HCT116 (cell line): Measurements from ENCODE around the gene SH3TC1.

ENCODE experiments used
- ATF3 ChIP-seq: IDR thresholded peaks from 2 replicates; pipeline ENCODE4 v1.6.1; 2012
- CEBPB ChIP-seq: IDR thresholded peaks from 2 replicates; pipeline ENCODE4 v1.6.1; 2012; ENCODE audit warnings: low read depth
- CTCF ChIP-seq, 3 experiments: fragments of 200-600 bp in 1 of 3; sonication (generic) in 1 of 3; IDR thresholded peaks in 2 of 3; conservative IDR thresholded peaks in 1 of 3; 2 replicates each; pipeline ENCODE4 v1.5.1; 2012 to 2017; ENCODE audit warnings: low read depth in 2 of 3, low read length in 2 of 3, antibody characterized with exemption in 1 of 3, borderline replicate concordance in 1 of 3, control low read depth in 1 of 3, mild to moderate bottlenecking in 1 of 3, mixed read lengths in 1 of 3, mixed run types in 1 of 3, moderate library complexity in 1 of 3; ENCODE audit not compliant: insufficient read depth in 1 of 3
- EZH2phosphoT487 ChIP-seq: fragments of 200-600 bp; IDR thresholded peaks from 2 replicates; pipeline ENCODE4 v1.6.1; 2018; ENCODE audit warnings: antibody characterized with exemption, borderline replicate concordance
- JUND ChIP-seq: IDR thresholded peaks from 2 replicates; pipeline ENCODE4 v1.6.1; 2012
- MAX ChIP-seq: IDR thresholded peaks from 2 replicates; pipeline ENCODE4 v1.6.1; 2012
- POLR2A ChIP-seq: IDR thresholded peaks from 2 replicates; pipeline ENCODE4 v1.7.0; 2011; ENCODE audit warnings: borderline replicate concordance; ENCODE audit not compliant: insufficient read depth, insufficient read length; ENCODE audit errors: extremely low read depth
- RAD21 ChIP-seq: IDR thresholded peaks from 2 replicates; pipeline ENCODE4 v1.6.1; 2012; ENCODE audit warnings: low read depth, mild to moderate bottlenecking
- REST ChIP-seq: IDR thresholded peaks from 2 replicates; pipeline ENCODE4 v1.6.1; 2012; ENCODE audit warnings: low read depth
- SIN3A ChIP-seq: IDR thresholded peaks from 2 replicates; pipeline ENCODE4 v1.6.1; 2012; ENCODE audit warnings: low read depth
- TCF7L2 ChIP-seq: IDR thresholded peaks from 2 replicates; pipeline ENCODE4 v1.7.0; 2011; ENCODE audit warnings: borderline replicate concordance, inconsistent platforms; ENCODE audit not compliant: insufficient read depth, insufficient read length; ENCODE audit errors: extremely low read depth
- YY1 ChIP-seq: IDR thresholded peaks from 2 replicates; pipeline ENCODE4 v1.6.1; 2011; ENCODE audit warnings: low read length, low read depth, moderate library complexity, mild to moderate bottlenecking; ENCODE audit not compliant: insufficient replicate concordance; ENCODE audit errors: extremely low read depth
- ZBTB33 ChIP-seq: IDR thresholded peaks from 2 replicates; pipeline ENCODE4 v1.6.1; 2011; ENCODE audit warnings: mild to moderate bottlenecking, low read length, moderate library complexity; ENCODE audit not compliant: insufficient replicate concordance; ENCODE audit errors: extremely low read depth

- TF ChIP-seq ATF3 (no peak), CTCF (IDR thresholded peaks at IDR 0.05 in 2 of 3, conservative IDR thresholded peaks at IDR 0.05 in 1 of 3; ENCODE audit: borderline replicate concordance in 1 of 3, insufficient read depth in 1 of 3, low read depth in 2 of 3, low read length in 2 of 3) (no peak), TCF7L2 (no peak), REST (no peak), MAX (no peak), RAD21 (no peak), POLR2A (no peak), SIN3A (no peak), JUND (no peak), EZH2phosphoT487 (no peak), YY1 (no peak), CEBPB (no peak), ZBTB33 (no peak)
These were observed 51.1 kb downstream of the SH3TC1 start for GRCh38 chr4:8250227-8250626.
